Ovary (tissue), 3 donors: ENCODE data around the gene GYPC.

Experiments
- POLR2A ChIP-seq: fragments of 450-650 bp; IDR thresholded peaks from one replicate; pipeline ENCODE4 v1.6.1; 2017; ENCODE audit warnings: antibody characterized with exemption, mild to moderate bottlenecking, moderate library complexity
- TF ChIP-seq, protein P1 (sequence below), 3 donors: fragments of 450-650 bp in 2 of 3; fragments of 200-600 bp in 1 of 3; IDR thresholded peaks; one replicate each; pipeline versions ENCODE4 v1.5.1 to v1.8.0; 2016 to 2022; ENCODE audit warnings: antibody characterized with exemption in 3 of 3, mild to moderate bottlenecking in 1 of 3
- donor health status: DM: no; HTN: no; CAD: no.

GRCh38 chr2:126635281-126635680, 20.7 kb upstream of the GYPC start:
- TF ChIP-seq POLR2A = no peak
- TF ChIP-seq, protein P1, sequence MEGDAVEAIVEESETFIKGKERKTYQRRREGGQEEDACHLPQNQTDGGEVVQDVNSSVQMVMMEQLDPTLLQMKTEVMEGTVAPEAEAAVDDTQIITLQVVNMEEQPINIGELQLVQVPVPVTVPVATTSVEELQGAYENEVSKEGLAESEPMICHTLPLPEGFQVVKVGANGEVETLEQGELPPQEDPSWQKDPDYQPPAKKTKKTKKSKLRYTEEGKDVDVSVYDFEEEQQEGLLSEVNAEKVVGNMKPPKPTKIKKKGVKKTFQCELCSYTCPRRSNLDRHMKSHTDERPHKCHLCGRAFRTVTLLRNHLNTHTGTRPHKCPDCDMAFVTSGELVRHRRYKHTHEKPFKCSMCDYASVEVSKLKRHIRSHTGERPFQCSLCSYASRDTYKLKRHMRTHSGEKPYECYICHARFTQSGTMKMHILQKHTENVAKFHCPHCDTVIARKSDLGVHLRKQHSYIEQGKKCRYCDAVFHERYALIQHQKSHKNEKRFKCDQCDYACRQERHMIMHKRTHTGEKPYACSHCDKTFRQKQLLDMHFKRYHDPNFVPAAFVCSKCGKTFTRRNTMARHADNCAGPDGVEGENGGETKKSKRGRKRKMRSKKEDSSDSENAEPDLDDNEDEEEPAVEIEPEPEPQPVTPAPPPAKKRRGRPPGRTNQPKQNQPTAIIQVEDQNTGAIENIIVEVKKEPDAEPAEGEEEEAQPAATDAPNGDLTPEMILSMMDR (IDR thresholded peaks at IDR 0.05) = no peak
